Mammary epithelial cell (primary cell): Measurements from ENCODE around the gene KIF3A.
A peak's percentile ranks its signal among the peaks of the same experiment; 100 is the strongest.

ENCODE experiments used
- EZH2 ChIP-seq: IDR thresholded peaks from 2 replicates; pipeline ENCODE4 v1.6.1; 2012; ENCODE audit warnings: low read length, inconsistent platforms, borderline replicate concordance
- TF ChIP-seq, protein P1 (sequence below), 2 donors: IDR thresholded peaks in 1 of 2; conservative IDR thresholded peaks in 1 of 2; 2 replicates each; pipeline ENCODE4 v1.5.1; 2011 to 2012; ENCODE audit warnings: inconsistent platforms in 2 of 2, low read length in 2 of 2, mild to moderate bottlenecking in 2 of 2, control low read depth in 1 of 2, low read depth in 1 of 2; ENCODE audit not compliant: insufficient read depth in 1 of 2; ENCODE audit errors: extremely low read depth in 1 of 2

DNA sequence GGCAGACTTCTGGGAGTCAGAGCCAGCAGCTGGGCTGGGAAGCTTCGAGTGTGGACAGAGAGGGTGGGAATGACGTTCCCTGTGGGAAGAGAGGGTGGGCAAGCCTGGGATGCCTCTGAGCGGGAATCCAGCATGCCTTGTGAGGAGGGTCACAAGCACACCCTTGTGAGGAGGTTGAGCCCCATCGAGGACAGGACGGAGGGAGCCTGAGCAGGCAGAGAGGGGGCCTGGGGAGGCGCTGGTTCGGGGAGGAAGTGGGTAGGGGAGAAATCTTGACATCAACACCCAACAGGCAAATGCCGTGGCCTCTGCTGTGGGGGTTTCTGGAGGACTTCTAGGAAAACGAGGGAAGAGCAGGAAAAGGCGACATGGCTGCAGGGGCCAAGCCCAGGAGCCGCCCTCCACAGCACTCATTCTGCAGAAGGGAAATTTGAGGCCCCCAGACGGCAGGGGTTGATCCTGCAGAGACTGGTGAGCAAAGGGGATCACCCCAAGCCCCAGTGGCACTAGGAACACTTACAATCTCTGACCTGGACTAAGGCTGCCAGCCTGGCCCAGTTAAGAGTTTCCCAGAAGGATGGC is 80.5 kb downstream of the KIF3A start:
- TF ChIP-seq, protein P1, sequence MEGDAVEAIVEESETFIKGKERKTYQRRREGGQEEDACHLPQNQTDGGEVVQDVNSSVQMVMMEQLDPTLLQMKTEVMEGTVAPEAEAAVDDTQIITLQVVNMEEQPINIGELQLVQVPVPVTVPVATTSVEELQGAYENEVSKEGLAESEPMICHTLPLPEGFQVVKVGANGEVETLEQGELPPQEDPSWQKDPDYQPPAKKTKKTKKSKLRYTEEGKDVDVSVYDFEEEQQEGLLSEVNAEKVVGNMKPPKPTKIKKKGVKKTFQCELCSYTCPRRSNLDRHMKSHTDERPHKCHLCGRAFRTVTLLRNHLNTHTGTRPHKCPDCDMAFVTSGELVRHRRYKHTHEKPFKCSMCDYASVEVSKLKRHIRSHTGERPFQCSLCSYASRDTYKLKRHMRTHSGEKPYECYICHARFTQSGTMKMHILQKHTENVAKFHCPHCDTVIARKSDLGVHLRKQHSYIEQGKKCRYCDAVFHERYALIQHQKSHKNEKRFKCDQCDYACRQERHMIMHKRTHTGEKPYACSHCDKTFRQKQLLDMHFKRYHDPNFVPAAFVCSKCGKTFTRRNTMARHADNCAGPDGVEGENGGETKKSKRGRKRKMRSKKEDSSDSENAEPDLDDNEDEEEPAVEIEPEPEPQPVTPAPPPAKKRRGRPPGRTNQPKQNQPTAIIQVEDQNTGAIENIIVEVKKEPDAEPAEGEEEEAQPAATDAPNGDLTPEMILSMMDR (conservative IDR thresholded peaks at IDR 0.05 in 1 of 2, IDR thresholded peaks at IDR 0.05 in 1 of 2; ENCODE audit: extremely low read depth in 1 of 2, insufficient read depth in 1 of 2, low read depth in 1 of 2, low read length in 2 of 2), result no peak
- peak; percentile 13 for TF ChIP-seq EZH2
